HCT116 (cell line): ENCODE measurements around the gene TSPY10. TPM values are rescaled to one million over a fixed set of nuclear protein-coding genes. Genes with fewer than 3 reads are reported as not detected.
"Not testable (repeated sequence)": the region's sequence is repeated elsewhere in the genome, so short reads cannot be mapped to it uniquely, and the experiment has no call there.

Experiments
- ATAC-seq: fragments of 200-7000 bp; cut with Tn5 transposase; 2 replicates; pipeline ENCODE4 v1.9.1; 2020; ENCODE audit warnings: mild to moderate bottlenecking, moderate library complexity
- Bru-seq: library from RNA; stranded (reverse); fragments of 400-500 nt; gene quantifications from one replicate; lab custom pipeline; 2021; lab: Mats Ljungman, UMichigan
- BruChase-seq, 2 experiments: library from RNA; stranded (reverse); fragments of 400-500 nt; gene quantifications; one replicate each; lab custom pipeline; 2021; lab: Mats Ljungman, UMichigan
- BruUV-seq: library from RNA; stranded (reverse); fragments of 400-500 nt; replicated peaks from 2 replicates; lab custom pipeline; 2021; lab: Mats Ljungman, UMichigan
- CTCF ChIA-PET: fragments of 300-600 bp; sonication (Branson Sonifier 250); formaldehyde crosslinking; loops from one replicate; lab custom pipeline; 2021; ENCODE audit warnings: antibody characterized with exemption; lab: Charles Lee
- POLR2A ChIA-PET: fragments of 300-600, 350-600 bp; sonication (Branson Sonifier 250); formaldehyde crosslinking; loops from one replicate; lab custom pipeline; 2021; ENCODE audit warnings: antibody characterized with exemption; lab: Charles Lee
- RAD21 ChIA-PET, 2 experiments: fragments of 300-600 bp; sonication (Branson Sonifier 250); formaldehyde crosslinking; loops; one replicate each; lab custom pipeline; 2023; ENCODE audit warnings: low total read pairs in 2 of 2; ENCODE audit not compliant: uncharacterized antibody in 2 of 2, unreplicated experiment in 2 of 2, low non-redundant PET in 1 of 2; lab: Charles Lee
- DNase-seq: peaks from one replicate; pipeline ENCODE4 v3.0.0-alpha.2; 2010; ENCODE audit warnings: low read depth, low spot score
- H2AFZ ChIP-seq: fragments of 200-600 bp; shearing (Covaris generic), sonication (generic); 2 replicates; pipeline ENCODE4 v1.6.1; 2017; ENCODE audit warnings: low read depth, mixed run types, mixed read lengths, antibody characterized with exemption, low read length; ENCODE audit not compliant: poor library complexity, severe bottlenecking
- H3K27ac ChIP-seq: 2 replicates; pipeline ENCODE4 v1.5.1; 2012; ENCODE audit warnings: low read depth, low read length
- H3K27me3 ChIP-seq: fragments of 200-600 bp; sonication (generic); 2 replicates; pipeline ENCODE4 v1.6.1; 2016; ENCODE audit warnings: mixed run types, low read length, mixed read lengths; ENCODE audit not compliant: insufficient read depth
- H3K36me3 ChIP-seq, 2 experiments: fragments of 200-500 bp in 1 of 2; fragments of 200-600 bp in 1 of 2; sonication (Bioruptor generic) in 1 of 2; sonication (generic) in 1 of 2; 2 replicates each; pipeline versions ENCODE4 v1.5.1 to v1.6.1; 2014 to 2016; ENCODE audit warnings: low read length in 2 of 2, inconsistent platforms in 1 of 2, mixed read lengths in 1 of 2, mixed run types in 1 of 2; ENCODE audit not compliant: insufficient read depth in 2 of 2, control insufficient read depth in 1 of 2
- H3K4me1 ChIP-seq, 2 experiments: fragments of 200-600 bp in 1 of 2; sonication (generic) in 1 of 2; 2 replicates each; pipeline versions ENCODE4 v1.5.1 to v1.6.1; 2012 to 2017; ENCODE audit warnings: low read length in 2 of 2, inconsistent platforms in 1 of 2, mild to moderate bottlenecking in 1 of 2, mixed read lengths in 1 of 2, mixed run types in 1 of 2, moderate library complexity in 1 of 2; ENCODE audit not compliant: insufficient read depth in 2 of 2, control insufficient read depth in 1 of 2
- H3K4me2 ChIP-seq: fragments of 200-600 bp; sonication (generic); 2 replicates; pipeline ENCODE4 v1.6.1; 2017; ENCODE audit warnings: mixed run types, low read length, mixed read lengths
- H3K4me3 ChIP-seq, 2 experiments: fragments of 200-600 bp in 1 of 2; sonication (generic) in 1 of 2; replicated peaks in 1 of 2; 2 replicates each; pipeline ENCODE4 v1.5.1; 2011 to 2016; ENCODE audit warnings: low read length in 2 of 2, control low read depth in 1 of 2, low read depth in 1 of 2, mild to moderate bottlenecking in 1 of 2, mixed read lengths in 1 of 2, mixed run types in 1 of 2
- H3K79me2 ChIP-seq: fragments of 200-600 bp; sonication (generic); 2 replicates; pipeline ENCODE4 v1.6.1; 2017; ENCODE audit warnings: mild to moderate bottlenecking, mixed run types, low read length, moderate library complexity, mixed read lengths; ENCODE audit not compliant: insufficient read depth
- H3K9ac ChIP-seq: fragments of 200-600 bp; sonication (generic); 2 replicates; pipeline ENCODE4 v1.6.1; 2016; ENCODE audit warnings: low read length, mixed read lengths
- H3K9me2 ChIP-seq: fragments of 200-600 bp; sonication (generic), shearing (Covaris generic); 2 replicates; pipeline ENCODE4 v1.6.1; 2017; ENCODE audit warnings: mixed run types, mild to moderate bottlenecking, moderate library complexity; ENCODE audit not compliant: insufficient read depth
- H3K9me3 ChIP-seq, 2 experiments: fragments of 200-500 bp in 1 of 2; fragments of 200-600 bp in 1 of 2; sonication (Bioruptor generic) in 1 of 2; sonication (generic) in 1 of 2; 2 replicates each; pipeline ENCODE4 v1.6.1; 2014 to 2017; ENCODE audit warnings: low read length in 2 of 2, mixed read lengths in 2 of 2, inconsistent platforms in 1 of 2, low read depth in 1 of 2, mild to moderate bottlenecking in 1 of 2, mixed run types in 1 of 2, moderate library complexity in 1 of 2; ENCODE audit not compliant: control insufficient read depth in 1 of 2, insufficient read depth in 1 of 2
- H4K20me1 ChIP-seq: fragments of 200-600 bp; sonication (generic), shearing (Covaris generic); 2 replicates; pipeline ENCODE4 v1.6.1; 2017; ENCODE audit warnings: mixed run types, mild to moderate bottlenecking, moderate library complexity; ENCODE audit not compliant: insufficient read depth
- intact Hi-C: fragments of 100-400 bp; cut with micrococcal nuclease; formaldehyde crosslinking; loops from 2 replicates; pipeline ENCODE4 v1.10.0; 2022
- long read RNA-seq: library from polyadenylated mRNA; unstranded; transcript quantifications from one replicate; pipeline ENCODE4 v2.0.0, GENCODE V29; 2021; ENCODE audit not compliant: unreplicated experiment
- polyA plus RNA-seq: library from polyadenylated mRNA; unstranded; fragments of >200 nt; gene quantifications from 2 replicates; pipeline ENCODE4 v1.2.1, GENCODE V29; 2012; ENCODE audit warnings: missing spikeins
- total RNA-seq: library from RNA; stranded (reverse); gene quantifications from one replicate; pipeline ENCODE4 v1.2.1, GENCODE V29; 2021; ENCODE audit not compliant: unreplicated experiment

Gene TSPY10
- total RNA-seq (not detected), Bru-seq, nascent RNA (not detected), BruChase-seq, experiment 1, labeled RNA remaining after a 6-hour chase (not detected), BruChase-seq, experiment 2, labeled RNA remaining after a 2-hour chase (not detected)
- polyA plus RNA-seq, result not detected in 2 replicates
- long read RNA-seq, result 0 reads

GRCh38 chrY:9527580-9527979 is at the start of gene TSPY10:
Gene TSPY10 (plus strand): TSS chrY:9527880. CDS start chrY:9527926, 46 bp downstream.
- DNase-seq, H3K9ac ChIP-seq, H2AFZ ChIP-seq, BruUV-seq, H3K4me2 ChIP-seq, H3K27me3 ChIP-seq, H3K27ac ChIP-seq, ATAC-seq, H3K79me2 ChIP-seq, H3K4me1 ChIP-seq, H3K9me2 ChIP-seq, intact Hi-C loops, H3K4me3 ChIP-seq, CTCF ChIA-PET, RAD21 ChIA-PET, POLR2A ChIA-PET, H3K9me3 ChIP-seq, H4K20me1 ChIP-seq, H3K36me3 ChIP-seq: not testable (repeated sequence)

- H3K9me3 ChIP-seq, CTCF ChIA-PET, H4K20me1 ChIP-seq, H3K9ac ChIP-seq, H3K4me2 ChIP-seq, H3K36me3 ChIP-seq, H3K4me1 ChIP-seq, ATAC-seq, BruUV-seq, H3K27ac ChIP-seq, H3K9me2 ChIP-seq, H3K4me3 ChIP-seq, intact Hi-C loops, DNase-seq, H3K79me2 ChIP-seq, POLR2A ChIA-PET, H2AFZ ChIP-seq, H3K27me3 ChIP-seq, RAD21 ChIA-PET: not testable (repeated sequence)
Observed at GRCh38 chrY:9486967-9487366, 40.7 kb upstream of the TSPY10 start, which contains the start of gene TSPY9. Gene TSPY9 (plus strand): TSS chrY:9487267. CDS start chrY:9487313, 46 bp downstream.

GRCh38 chrY:9504396-9504795 is 23.3 kb upstream of the TSPY10 start:
- H3K27ac ChIP-seq, CTCF ChIA-PET, H3K79me2 ChIP-seq, RAD21 ChIA-PET, H3K4me3 ChIP-seq, H3K9me3 ChIP-seq, intact Hi-C loops, H3K36me3 ChIP-seq, H3K27me3 ChIP-seq, H4K20me1 ChIP-seq, H3K9ac ChIP-seq, POLR2A ChIA-PET, BruUV-seq, DNase-seq, H3K4me2 ChIP-seq, H2AFZ ChIP-seq, H3K4me1 ChIP-seq, ATAC-seq, H3K9me2 ChIP-seq: not testable (repeated sequence)

GRCh38 chrY:9516287-9516686 is 11.4 kb upstream of the TSPY10 start:
- H3K27ac ChIP-seq, POLR2A ChIA-PET, DNase-seq, ATAC-seq, H3K36me3 ChIP-seq, H4K20me1 ChIP-seq, H3K9me2 ChIP-seq, BruUV-seq, H3K4me2 ChIP-seq, H3K9ac ChIP-seq, RAD21 ChIA-PET, H3K4me1 ChIP-seq, H3K27me3 ChIP-seq, H3K4me3 ChIP-seq, intact Hi-C loops, H2AFZ ChIP-seq, H3K9me3 ChIP-seq, H3K79me2 ChIP-seq, CTCF ChIA-PET: not testable (repeated sequence)
